MM.1S (cell line): ENCODE results near the gene HMCES.

ENCODE experiments used
- EZH2phosphoT487 ChIP-seq: fragments of 300-600 bp; sonication (generic); IDR thresholded peaks from 2 replicates; pipeline ENCODE4 v1.6.1; 2018; ENCODE audit warnings: antibody characterized with exemption, low read length
- TF ChIP-seq, protein P1 (sequence below): fragments of 300-600 bp; sonication (generic); IDR thresholded peaks from 2 replicates; pipeline ENCODE4 v1.5.1; 2016; ENCODE audit warnings: antibody characterized with exemption, low read length, mixed read lengths

DNA sequence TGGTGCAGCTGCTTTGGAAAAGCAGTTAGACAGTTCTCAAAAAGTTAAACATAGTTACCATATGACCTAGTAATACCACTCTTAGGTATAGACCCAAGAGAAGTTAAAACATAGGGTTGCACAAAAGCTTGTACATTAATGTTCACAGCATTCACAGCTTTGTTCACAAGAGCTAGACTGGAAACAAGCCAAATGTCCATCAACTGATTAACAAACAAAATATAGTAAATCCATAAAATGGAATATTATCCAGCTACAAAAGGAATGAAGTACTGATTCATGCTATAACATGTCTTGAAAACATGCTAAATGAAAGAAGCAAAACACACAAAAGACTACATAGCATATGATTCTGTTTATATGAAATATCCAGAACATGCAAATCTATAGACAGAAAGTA is 32.0 kb upstream of the HMCES start:
- TF ChIP-seq, protein P1, sequence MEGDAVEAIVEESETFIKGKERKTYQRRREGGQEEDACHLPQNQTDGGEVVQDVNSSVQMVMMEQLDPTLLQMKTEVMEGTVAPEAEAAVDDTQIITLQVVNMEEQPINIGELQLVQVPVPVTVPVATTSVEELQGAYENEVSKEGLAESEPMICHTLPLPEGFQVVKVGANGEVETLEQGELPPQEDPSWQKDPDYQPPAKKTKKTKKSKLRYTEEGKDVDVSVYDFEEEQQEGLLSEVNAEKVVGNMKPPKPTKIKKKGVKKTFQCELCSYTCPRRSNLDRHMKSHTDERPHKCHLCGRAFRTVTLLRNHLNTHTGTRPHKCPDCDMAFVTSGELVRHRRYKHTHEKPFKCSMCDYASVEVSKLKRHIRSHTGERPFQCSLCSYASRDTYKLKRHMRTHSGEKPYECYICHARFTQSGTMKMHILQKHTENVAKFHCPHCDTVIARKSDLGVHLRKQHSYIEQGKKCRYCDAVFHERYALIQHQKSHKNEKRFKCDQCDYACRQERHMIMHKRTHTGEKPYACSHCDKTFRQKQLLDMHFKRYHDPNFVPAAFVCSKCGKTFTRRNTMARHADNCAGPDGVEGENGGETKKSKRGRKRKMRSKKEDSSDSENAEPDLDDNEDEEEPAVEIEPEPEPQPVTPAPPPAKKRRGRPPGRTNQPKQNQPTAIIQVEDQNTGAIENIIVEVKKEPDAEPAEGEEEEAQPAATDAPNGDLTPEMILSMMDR = no peak
- no peak for TF ChIP-seq EZH2phosphoT487
